HG02981 (cell line): ENCODE measurements around the gene NASP.

Experiments
- ATAC-seq: cut with Tn5 transposase; IDR thresholded peaks from one replicate; pipeline ENCODE4 v1.9.1; 2021; ENCODE audit warnings: mild to moderate bottlenecking, moderate library complexity; ENCODE audit not compliant: unreplicated experiment

The NASP gene

DNA sequence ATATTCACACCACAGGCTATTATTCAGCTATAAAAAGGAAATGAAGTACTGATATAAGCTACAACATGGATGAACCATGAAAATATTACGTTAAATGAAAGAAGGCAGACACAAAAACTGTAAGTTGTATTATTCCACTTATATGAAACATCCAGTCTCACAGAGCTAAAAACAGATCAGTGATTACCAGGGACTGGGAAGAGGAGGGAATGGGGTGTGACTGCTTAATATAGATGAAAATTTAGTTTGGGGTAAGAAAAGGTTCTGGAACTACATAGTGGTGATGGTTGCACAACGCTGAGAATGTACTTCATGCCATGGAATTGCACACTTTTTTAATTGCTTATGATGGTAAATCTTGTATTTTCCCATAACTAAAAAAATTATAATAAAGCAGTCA, 83.0 kb downstream of the NASP start:
- ATAC-seq = no peak

DNA sequence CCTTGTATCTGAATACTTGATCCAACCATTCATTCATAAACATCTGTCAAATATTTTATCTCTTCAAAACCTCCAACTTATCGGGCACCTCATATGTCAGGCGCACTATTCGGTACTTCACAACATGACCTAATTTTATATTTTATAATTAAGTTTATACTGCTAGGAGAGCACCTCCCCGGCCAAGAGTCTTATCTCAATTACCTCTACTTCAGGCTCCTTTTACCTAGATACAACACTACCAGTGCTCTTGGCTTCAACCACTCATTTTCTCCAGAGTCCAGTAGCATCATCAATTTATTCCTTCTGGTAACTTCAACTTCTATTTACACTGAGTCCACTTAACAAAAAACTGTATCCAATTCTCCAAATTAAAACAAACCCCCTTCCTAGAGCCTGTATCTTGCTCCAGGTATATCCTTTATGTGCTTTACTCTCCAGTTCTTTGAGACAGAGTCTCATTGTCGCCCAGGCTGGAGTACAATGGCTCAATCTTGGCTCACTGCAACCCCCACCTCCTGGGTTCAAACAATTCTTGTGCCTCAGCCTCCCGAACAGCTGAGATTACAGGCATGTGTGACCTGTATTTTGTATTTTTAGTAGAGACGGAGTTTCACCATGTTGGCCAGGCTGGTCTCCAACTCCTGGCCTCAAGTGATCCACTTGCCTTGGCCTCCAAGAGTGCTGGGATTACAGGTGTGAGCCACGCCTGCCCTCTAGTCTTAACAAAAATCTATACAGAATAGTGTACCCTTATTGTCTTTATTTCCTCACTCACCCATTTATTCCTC, 83.7 kb downstream of the NASP start:
- ATAC-seq = no peak
